DMS114 treated with DMSO at 0.1 percent for 48 hours (cell line): ENCODE results near the gene MED12.

Experiments
- DNase-seq: peaks from one replicate; lab custom pipeline; 2025; ENCODE audit not compliant: unreplicated experiment; lab: John Stamatoyannopoulos, UW

Gene MED12

GRCh38 chrX:71118032-71118984 is at the start of gene MED12:
Gene MED12 (plus strand): TSS chrX:71118596. CDS start chrX:71118755, 159 bp downstream.
- DNase-seq = peak; percentile 63

GRCh38 chrX:71070531-71070930 is 47.9 kb upstream of the MED12 start:
- DNase-seq = no peak

- DNase-seq = no peak
Observed at GRCh38 chrX:71081330-71082123, 36.9 kb upstream of the MED12 start.

GRCh38 chrX:71082124-71082647 is 36.2 kb upstream of the MED12 start:
- DNase-seq = no peak

- no peak for DNase-seq
Observed at GRCh38 chrX:71082822-71083221, 35.6 kb upstream of the MED12 start.

- DNase-seq = no peak
Observed at GRCh38 chrX:71085900-71086299, 32.5 kb upstream of the MED12 start.

GRCh38 chrX:71091263-71091662 is 27.1 kb upstream of the MED12 start:
- no peak for DNase-seq

GRCh38 chrX:71095033-71095432 is 23.4 kb upstream of the MED12 start:
- DNase-seq = no peak

- DNase-seq = peak; percentile 82
Observed at GRCh38 chrX:71095555-71095980, 22.8 kb upstream of the MED12 start, which contains the start of gene FOXO4. Gene FOXO4 (plus strand): TSS chrX:71095851. CDS start chrX:71096529, 678 bp downstream.

- peak; percentile 34 for DNase-seq
Observed at GRCh38 chrX:71095981-71096759, 22.2 kb upstream of the MED12 start.

- no peak for DNase-seq
Observed at GRCh38 chrX:71096760-71097032, 21.7 kb upstream of the MED12 start.

GRCh38 chrX:71098302-71098701 is 20.1 kb upstream of the MED12 start:
- peak; percentile 4 for DNase-seq

- no peak for DNase-seq
Observed at GRCh38 chrX:71098951-71099506, 19.4 kb upstream of the MED12 start.

GRCh38 chrX:71099736-71100135 is 18.7 kb upstream of the MED12 start:
- no peak for DNase-seq

- DNase-seq = no peak
Observed at GRCh38 chrX:71100581-71101505, 17.6 kb upstream of the MED12 start.

GRCh38 chrX:71102292-71102691 is 16.1 kb upstream of the MED12 start:
- no peak for DNase-seq

GRCh38 chrX:71103110-71103983 is 15.0 kb upstream of the MED12 start:
- no peak for DNase-seq

- DNase-seq = no peak
Observed at GRCh38 chrX:71105628-71106027, 12.8 kb upstream of the MED12 start.

GRCh38 chrX:71106427-71106826 is 12.0 kb upstream of the MED12 start, which contains the start of gene CXorf65:
Gene CXorf65 (minus strand): TSS chrX:71106740. CDS start chrX:71106556, 184 bp downstream.
- no peak for DNase-seq
